IPS DF 19.7 (cell line): ENCODE results near the gene NEFH.
A peak's percentile ranks its signal among the peaks of the same experiment; 100 is the strongest.
"Not testable (repeated sequence)": the region's sequence is repeated elsewhere in the genome, so short reads cannot be mapped to it uniquely, and the experiment has no call there.

Experiments used
- DNase-seq: peaks from one replicate; pipeline ENCODE4 v3.0.0-alpha.2; 2013; ENCODE audit warnings: low read depth, low spot score

NEFH gene, protein sequence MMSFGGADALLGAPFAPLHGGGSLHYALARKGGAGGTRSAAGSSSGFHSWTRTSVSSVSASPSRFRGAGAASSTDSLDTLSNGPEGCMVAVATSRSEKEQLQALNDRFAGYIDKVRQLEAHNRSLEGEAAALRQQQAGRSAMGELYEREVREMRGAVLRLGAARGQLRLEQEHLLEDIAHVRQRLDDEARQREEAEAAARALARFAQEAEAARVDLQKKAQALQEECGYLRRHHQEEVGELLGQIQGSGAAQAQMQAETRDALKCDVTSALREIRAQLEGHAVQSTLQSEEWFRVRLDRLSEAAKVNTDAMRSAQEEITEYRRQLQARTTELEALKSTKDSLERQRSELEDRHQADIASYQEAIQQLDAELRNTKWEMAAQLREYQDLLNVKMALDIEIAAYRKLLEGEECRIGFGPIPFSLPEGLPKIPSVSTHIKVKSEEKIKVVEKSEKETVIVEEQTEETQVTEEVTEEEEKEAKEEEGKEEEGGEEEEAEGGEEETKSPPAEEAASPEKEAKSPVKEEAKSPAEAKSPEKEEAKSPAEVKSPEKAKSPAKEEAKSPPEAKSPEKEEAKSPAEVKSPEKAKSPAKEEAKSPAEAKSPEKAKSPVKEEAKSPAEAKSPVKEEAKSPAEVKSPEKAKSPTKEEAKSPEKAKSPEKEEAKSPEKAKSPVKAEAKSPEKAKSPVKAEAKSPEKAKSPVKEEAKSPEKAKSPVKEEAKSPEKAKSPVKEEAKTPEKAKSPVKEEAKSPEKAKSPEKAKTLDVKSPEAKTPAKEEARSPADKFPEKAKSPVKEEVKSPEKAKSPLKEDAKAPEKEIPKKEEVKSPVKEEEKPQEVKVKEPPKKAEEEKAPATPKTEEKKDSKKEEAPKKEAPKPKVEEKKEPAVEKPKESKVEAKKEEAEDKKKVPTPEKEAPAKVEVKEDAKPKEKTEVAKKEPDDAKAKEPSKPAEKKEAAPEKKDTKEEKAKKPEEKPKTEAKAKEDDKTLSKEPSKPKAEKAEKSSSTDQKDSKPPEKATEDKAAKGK

DNA sequence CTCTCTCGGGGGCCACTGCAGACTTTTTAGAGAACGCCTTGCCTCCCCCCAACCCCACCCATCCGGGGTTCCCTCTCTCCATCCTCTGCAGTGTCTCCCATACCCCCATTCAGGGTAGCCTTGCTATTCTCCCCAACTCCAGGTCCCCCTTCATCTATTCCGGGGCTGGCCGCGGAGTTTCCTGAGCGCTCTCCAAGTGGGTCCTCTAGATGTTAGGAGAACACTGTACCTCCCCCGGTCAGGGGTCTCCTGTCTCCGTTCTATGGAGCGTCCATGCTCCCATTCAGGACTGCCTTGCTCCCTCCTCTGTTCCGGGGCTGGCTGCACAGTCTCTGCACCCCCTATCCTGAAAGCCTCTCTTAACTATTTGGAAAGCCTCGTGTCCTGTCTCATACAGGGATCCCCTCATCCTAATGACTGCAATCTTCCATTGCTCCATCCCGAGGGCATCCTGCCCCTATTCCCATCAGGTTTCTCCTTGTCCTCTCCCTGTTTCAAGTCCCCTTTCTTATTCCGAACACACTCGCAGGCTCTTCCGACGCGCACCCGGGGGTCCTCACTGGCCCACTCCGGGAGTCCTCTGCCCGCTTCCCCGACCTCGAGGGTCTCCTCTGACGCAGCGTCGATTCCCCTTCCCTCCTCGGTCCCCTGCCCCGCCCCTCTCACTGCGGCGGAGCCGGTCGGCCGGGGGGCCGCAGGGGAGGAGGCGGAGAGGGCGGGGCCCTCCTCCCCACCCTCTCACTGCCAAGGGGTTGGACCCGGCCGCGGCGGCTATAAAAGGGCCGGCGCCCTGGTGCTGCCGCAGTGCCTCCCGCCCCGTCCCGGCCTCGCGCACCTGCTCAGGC lies at the start of gene NEFH:
Gene NEFH, plus strand, starts transcription at position 802 of the 845 bp plus-strand sequence. CDS start 45 bp downstream, outside the sequence.
- no peak for DNase-seq

GRCh38 chr22:29431986-29432385 lies 48.0 kb upstream of the NEFH start:
- DNase-seq: peak; percentile 28

DNA sequence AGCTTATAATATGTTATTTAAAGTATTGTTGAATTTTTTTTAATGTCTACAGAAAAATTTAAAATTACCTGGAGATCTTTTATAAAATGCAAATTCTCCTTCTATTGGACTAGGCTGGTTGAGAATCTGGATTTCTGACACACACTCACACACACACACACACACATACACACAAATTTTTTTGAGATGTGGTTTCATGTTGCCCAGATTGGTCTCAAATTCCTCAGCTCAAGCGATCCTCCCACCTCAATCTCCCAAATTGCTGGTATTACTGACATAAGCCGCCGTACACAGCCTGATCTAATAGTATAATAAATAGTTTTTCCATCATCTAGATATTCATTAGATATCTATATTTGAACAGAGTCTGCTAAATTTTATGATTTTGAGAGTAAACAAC lies 46.2 kb upstream of the NEFH start:
- DNase-seq: no peak

GRCh38 chr22:29434288-29434687 lies 45.7 kb upstream of the NEFH start:
- no peak for DNase-seq

GRCh38 chr22:29435236-29436136 lies 44.5 kb upstream of the NEFH start:
- DNase-seq: no peak

GRCh38 chr22:29438283-29438682 lies 41.7 kb upstream of the NEFH start, which contains the start of gene RFPL1:
Gene RFPL1, plus strand, starts transcription at chr22:29438583.
- DNase-seq: not testable (repeated sequence)

- no peak for DNase-seq
Observed at GRCh38 chr22:29442976-29443375, 37.0 kb upstream of the NEFH start.

DNA sequence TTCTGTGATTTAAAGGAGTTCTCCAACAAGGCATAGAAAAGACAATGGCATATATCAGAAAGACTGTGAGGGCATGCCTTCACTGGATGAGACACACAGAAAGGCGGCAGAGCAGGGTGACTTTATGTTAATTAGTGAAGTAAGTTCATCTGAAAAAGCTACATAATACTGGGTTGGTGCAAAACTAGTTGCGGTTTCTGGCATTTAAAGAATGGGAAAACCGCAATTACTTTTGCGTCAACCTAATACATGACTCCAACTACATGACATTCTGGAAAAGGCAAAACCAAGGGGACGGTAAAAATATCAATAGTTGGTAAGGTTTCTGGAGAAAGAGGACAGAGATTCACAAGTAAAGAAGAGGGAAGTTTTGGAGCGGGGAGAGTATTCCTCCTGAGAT lies 36.6 kb upstream of the NEFH start:
- DNase-seq: no peak

DNA sequence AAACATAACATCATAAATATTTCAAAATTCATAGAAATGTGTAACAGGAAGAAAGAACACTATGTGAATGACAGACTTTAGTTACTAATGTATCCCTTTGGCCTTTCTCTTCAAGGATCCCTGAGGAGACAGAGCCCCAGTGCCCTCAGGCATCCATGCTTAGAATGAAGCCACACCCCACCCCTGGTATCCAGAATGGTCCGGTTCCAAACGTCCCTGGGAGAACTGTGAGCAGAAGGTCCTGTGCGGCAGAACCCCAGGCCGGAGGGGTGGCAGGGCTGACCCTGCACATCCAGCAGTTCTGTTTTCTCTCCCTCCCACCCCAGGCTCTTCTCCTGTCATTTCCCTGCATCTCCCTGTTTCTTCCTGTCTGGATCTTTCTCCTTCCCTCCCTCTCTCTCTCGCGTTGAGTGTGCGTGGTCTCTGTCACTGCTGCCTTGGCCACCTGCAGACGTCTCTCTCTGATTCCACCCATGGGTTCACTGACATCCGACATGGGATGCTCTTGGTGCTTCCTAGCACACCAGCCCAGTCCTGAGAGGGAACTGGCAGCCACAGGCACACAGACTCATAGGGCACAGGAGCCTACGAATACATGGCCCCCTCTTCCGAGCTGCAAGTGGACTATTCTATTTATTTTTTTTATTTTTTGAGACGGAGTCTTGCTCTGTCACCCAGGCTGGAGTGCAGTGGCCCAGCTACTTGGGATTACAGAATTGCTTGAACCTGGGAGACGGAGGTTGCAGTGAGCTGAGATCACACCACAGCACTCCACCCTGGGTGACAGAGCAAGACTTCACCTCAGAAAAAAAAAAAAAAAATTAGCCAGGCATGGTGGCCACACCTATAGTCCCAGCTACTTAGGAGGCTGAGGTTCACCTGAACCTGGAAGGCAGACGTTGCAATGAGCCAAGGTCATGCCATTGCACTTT lies 35.9 kb upstream of the NEFH start:
- DNase-seq: no peak

GRCh38 chr22:29445508-29445907 lies 34.5 kb upstream of the NEFH start:
- DNase-seq: no peak

DNA sequence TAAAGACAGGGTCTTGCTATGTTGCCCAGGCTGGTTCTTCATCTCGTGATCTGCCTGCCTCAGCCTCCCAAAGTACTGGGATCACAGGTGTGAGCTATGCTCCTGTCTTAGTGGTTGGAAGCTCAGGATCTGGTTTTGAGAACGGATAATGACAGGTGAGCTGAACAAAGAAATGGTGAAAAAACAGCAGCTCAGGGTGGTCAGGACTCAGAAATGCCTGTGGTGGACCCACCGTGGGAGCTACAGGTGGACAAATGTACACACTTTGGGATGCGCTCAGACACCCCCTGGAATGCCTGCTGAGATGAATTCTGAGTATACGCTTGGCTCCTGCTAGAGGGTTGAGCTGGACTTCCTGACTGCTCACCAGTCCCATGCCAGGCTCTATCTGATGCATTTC lies 32.1 kb upstream of the NEFH start:
- DNase-seq: no peak

DNA sequence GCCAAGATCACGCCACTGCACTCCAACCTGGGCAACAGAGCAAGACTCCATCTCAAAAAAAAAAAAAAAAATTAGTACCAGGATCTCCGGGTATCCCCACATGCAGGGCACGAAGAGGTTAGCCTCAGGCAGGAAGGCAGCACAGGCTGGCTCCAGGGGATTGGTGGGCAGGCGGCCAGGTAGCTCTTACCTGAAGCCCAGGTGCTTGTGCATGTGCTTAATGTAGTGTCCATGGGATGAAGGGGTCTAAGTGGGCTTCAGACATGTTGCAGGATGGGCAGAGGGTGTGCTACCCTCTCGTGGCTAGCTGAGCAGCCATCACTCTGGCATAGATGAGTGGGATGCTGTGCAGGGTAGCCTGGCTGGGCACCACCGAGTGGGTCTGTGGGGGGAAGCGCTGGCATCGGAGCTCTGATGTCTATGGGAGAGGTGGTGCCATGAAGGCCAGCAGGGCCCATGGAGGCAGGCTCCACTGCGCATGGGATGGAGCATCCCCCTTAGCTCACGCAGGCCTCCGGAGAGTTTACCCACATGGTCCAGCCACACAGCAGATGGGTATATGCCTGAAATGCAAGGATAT lies 30.6 kb upstream of the NEFH start:
- no peak for DNase-seq

- no peak for DNase-seq
Observed at GRCh38 chr22:29450222-29450621, 29.8 kb upstream of the NEFH start.

DNA sequence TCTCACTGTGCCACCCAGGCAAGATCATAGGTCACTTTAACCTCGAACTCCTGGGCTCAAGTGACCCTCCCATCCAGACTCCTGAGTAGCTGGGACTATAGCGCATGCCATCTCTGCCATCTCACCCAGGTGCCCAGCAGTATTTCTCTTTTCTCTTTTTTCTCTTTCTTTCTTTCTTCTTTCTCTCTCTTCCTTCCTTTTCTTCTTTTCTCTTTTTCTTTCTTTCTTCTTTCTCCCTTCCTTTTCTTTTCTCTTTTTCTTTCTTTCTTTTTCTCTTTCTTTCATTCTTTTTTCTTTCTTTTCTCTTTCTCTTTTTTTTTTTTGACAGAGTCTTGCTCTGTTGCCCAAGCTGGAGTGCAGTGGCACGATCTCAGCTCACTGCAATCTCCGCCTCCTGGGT lies 28.2 kb upstream of the NEFH start:
- no peak for DNase-seq

DNA sequence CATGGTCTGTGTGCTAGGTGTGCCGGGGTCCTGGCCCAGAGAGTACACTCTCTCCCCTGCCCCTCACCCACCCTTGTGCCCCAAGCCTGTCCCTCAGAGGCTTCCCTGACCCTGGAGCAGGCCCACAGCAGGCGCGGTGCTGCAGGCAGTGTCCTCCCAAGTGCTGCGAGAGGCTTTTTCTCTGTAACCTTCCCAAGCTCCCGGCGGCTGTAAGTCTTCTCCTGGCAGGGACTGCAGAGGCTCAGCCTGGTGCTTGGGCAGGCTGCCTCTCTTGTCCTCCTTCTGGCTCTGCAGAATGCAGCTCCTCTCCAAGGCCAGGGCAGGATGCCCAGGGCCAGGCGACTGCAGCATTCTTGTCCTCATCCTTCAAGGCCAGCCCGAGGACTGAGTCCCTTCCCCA lies 25.7 kb upstream of the NEFH start:
- no peak for DNase-seq

DNA sequence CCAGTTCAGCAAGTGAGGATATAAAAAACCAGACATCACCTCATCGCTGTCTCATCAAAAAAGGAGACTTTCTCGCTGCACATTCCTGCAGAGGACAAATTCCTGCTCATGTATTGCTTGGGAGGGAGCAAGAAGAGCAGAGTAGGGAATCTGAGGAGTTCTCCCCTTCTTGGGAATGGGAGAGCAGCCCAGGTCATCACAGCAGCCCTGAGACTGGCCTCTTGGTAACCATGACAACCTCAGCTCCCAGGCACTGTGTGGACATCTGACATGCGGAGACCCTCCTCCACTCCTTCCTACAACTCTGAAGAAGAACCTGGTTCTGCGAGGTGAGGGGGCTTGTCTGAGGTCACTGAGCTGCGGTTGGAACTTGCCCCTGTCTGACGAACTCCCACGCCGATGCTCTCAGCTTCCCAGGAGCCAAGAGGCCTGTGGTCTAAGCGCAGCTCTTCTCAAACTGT lies 23.8 kb upstream of the NEFH start:
- no peak for DNase-seq

GRCh38 chr22:29457730-29458129 lies 22.3 kb upstream of the NEFH start:
- DNase-seq: peak; percentile 74

DNA sequence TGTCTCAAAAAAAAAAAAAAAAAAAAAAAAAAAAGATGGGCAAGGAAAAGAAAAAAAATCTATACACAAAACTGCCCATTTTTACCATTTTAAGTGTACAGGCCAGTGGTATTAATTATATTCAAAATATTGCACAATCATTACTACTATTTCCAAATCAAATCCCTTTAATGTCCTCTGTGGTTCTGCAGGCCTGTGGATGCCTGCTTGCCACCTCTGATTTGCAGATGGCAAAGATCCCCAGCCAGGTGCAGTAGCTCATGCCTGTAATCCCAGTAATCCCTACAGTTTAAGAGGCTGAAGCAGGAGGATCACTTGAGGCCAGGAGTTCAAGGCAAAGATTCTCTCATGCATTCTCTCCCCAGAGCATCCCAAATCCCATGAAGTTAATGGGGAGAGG lies 21.5 kb upstream of the NEFH start:
- no peak for DNase-seq

- no peak for DNase-seq
Observed at GRCh38 chr22:29459773-29460172, 20.2 kb upstream of the NEFH start.
